Heart right ventricle (tissue), 16 donors: ENCODE results near the gene GREB1. TPM values are rescaled to one million over a fixed set of nuclear protein-coding genes. Genes with fewer than 3 reads are reported as not detected.

Source experiments
- ATAC-seq, 8 donors: fragments of 200-7000 bp; cut with Tn5 transposase; one replicate each; pipeline ENCODE4 v1.9.1; 2020; ENCODE audit warnings: mild to moderate bottlenecking in 8 of 8, moderate library complexity in 8 of 8, moderate number of reproducible peaks in 1 of 8
- DNase-seq, 2 donors: peaks; one replicate each; pipeline ENCODE4 v3.0.0-alpha.2; 2020
- H3K27ac ChIP-seq, 10 donors: fragments of 200-600 bp; sonication (generic) in 2 of 10; one replicate each; pipeline versions ENCODE4 v1.5.0 to v1.8.0; 2020 to 2022; ENCODE audit warnings: mild to moderate bottlenecking in 3 of 10
- H3K27me3 ChIP-seq, 7 donors: fragments of 200-600 bp; one replicate each; pipeline ENCODE4 v1.8.0; 2021 to 2022; ENCODE audit warnings: mild to moderate bottlenecking in 2 of 7
- H3K36me3 ChIP-seq, 9 donors: fragments of 200-600 bp; sonication (generic) in 1 of 9; one replicate each; pipeline versions ENCODE4 v1.5.0 to v1.8.0; 2020 to 2022; ENCODE audit warnings: mild to moderate bottlenecking in 2 of 9
- H3K4me1 ChIP-seq, 9 donors: fragments of 200-600 bp; sonication (generic) in 1 of 9; one replicate each; pipeline versions ENCODE4 v1.5.0 to v1.8.0; 2020 to 2022; ENCODE audit warnings: mild to moderate bottlenecking in 4 of 9
- H3K4me3 ChIP-seq, 10 donors: fragments of 200-600 bp; sonication (generic) in 2 of 10; one replicate each; pipeline versions ENCODE4 v1.5.0 to v1.8.0; 2020 to 2022; ENCODE audit warnings: mild to moderate bottlenecking in 7 of 10, moderate library complexity in 2 of 10
- H3K9me3 ChIP-seq, 11 donors: fragments of 200-600 bp in 10 of 11; sonication (generic) in 2 of 11; one replicate each; pipeline versions ENCODE4 v1.5.0 to v1.8.0; 2013 to 2022; ENCODE audit warnings: mild to moderate bottlenecking in 2 of 11, control low read depth in 1 of 11, moderate library complexity in 1 of 11
- CTCF ChIP-seq, 9 donors: fragments of 200-600 bp; sonication (generic) in 2 of 9; IDR thresholded peaks; one replicate each; pipeline versions ENCODE4 v1.5.0 to v1.8.0; 2021 to 2022; ENCODE audit warnings: antibody characterized with exemption in 9 of 9, mild to moderate bottlenecking in 5 of 9, moderate library complexity in 1 of 9
- WGBS, 2 donors: extraction: QIAGEN DNeasy Blood & Tissue Kit; methylation state at CpG; one replicate each; pipeline ENCODE4 v1.1.7; 2013; ENCODE audit warnings: inconsistent platforms in 1 of 2; 5-methylcytosine and 5-hydroxymethylcytosine counted together
- intact Hi-C, 10 donors: fragments of 100-400 bp; cut with DNase I; formaldehyde crosslinking; loops; one replicate each; pipeline versions ENCODE4 v1.11.1 to v1.14.2; 2022
- polyA plus RNA-seq, 2 donors: library from polyadenylated mRNA; stranded (reverse); fragments of 200-250 nt; gene quantifications; one replicate each; pipeline ENCODE4 v1.2.3, GENCODE V29; 2013
- total RNA-seq, 10 donors: library from RNA; stranded (reverse); fragmentation: NEBNext Ultra II Directional in 3 of 10; extraction: Animal tissue kit (Norgen Biotek cat#: 25700) in 3 of 10; gene quantifications; one replicate each; pipeline versions ENCODE4 v1.2.1 to v1.2.4, GENCODE V29; 2021 to 2023
- donor health status: Arrhythmogenic right ventricular cardiomyopathy.
- donor health status: ischemic (EF 13 %, LVEDD 7.1; RV severe dilation, severe dysfunction).
- donor health status: healthy with polysubstance abuse.
- donor health status: DM: no; HTN: yes; CAD: no.
- donor health status: DM: no; HTN: no; CAD: no.
- donor health status: ischemic (EF 25% LVEDD 6.9; RV normal size, moderate dysfunction).
- donor health status: ischemic (EF 25% LVEDD 5.7; RV mildly dilated, moderate dysfunction).
- donor health status: healthy.
- donor health status: DM: yes; HTN: yes; CAD: no.
- donor health status: Ischemic cardiomyopathy.
- donor health status: ischemic (EF 35%, LVEDD 5.7; RV mildly dilated, moderate dysfunction).
- donor health status: nonischemic (EF 11% LVEDD 7.7; RV severe dilation, severe dysfunction).
- donor health status: DM: yes; HTN: yes; CAD: no.
- donor health status: PGD.
- donor health status: ischemic (EF 29% LVEDD 5.4; RV normal size, mild dysfunction).
- donor health status: nonischemic (EF 23%, LVEDD 6.1; RV moderate dilation, normal function).

Gene GREB1
- total and polyA plus RNA-seq, 12 donors = 1.2 to 15.6 (median 7.8) TPM

- Histone ChIP-seq H3K4me3 (no peak overlapping the region), H3K27me3 (no peaks in the 10 kb centered on the region), H3K27ac (no peak overlapping the region), H3K36me3 (no peaks in the 10 kb centered on the region), H3K9me3 (no peaks in the 10 kb centered on the region), H3K4me1 (no peaks in the 10 kb centered on the region)
- ATAC-seq (no peak), DNase-seq (no peak)
- no peak for TF ChIP-seq CTCF (IDR thresholded peaks at IDR 0.05)
- WGBS, 2 donors = 93 to 94% methylated on average over 10 of the region's 10 CpGs
- intact Hi-C loops = no loop called here
Observed at GRCh38 chr2:11576398-11576797, 42.6 kb downstream of the GREB1 start.

- no peak for TF ChIP-seq CTCF (IDR thresholded peaks at IDR 0.05)
- no peak for DNase-seq
- Histone ChIP-seq H3K4me1 (no peaks in the 10 kb centered on the region), H3K27me3 (no peaks in the 10 kb centered on the region), H3K36me3 (no peaks in the 10 kb centered on the region), H3K9me3 (no peaks in the 10 kb centered on the region), H3K4me3 (no peak overlapping the region), H3K27ac (no peak overlapping the region)
- intact Hi-C loops = no loop called here
- ATAC-seq = peak in 1 of 8 donors; percentile 25
- WGBS, 2 donors = 82% methylated on average over 14 of the region's 14 CpGs
Observed at GRCh38 chr2:11577101-11577883, 43.4 kb downstream of the GREB1 start.

GRCh38 chr2:11578081-11578948, 44.5 kb downstream of the GREB1 start:
- no peak for DNase-seq
- intact Hi-C loops = no loop called here

More at GRCh38 chr2:11578081-11578948, 44.5 kb downstream of the GREB1 start:
- no peak overlapping the region for H3K27ac ChIP-seq
- no peak overlapping the region for H3K4me3 ChIP-seq
- WGBS, 2 donors = 85 to 90% methylated on average over 22 of the region's 22 CpGs
- peaks cover 0 to 8% (median 0%) of the 10 kb centered on the region in 9 donors for H3K4me1 ChIP-seq
- no peaks in the 10 kb centered on the region for H3K27me3 ChIP-seq
- no peaks in the 10 kb centered on the region for H3K9me3 ChIP-seq
- TF ChIP-seq CTCF (IDR thresholded peaks at IDR 0.05) = no peak
- no peak for ATAC-seq
- no peaks in the 10 kb centered on the region for H3K36me3 ChIP-seq
